ENCODE results near the gene LDLRAD2.

Gene LDLRAD2

DNA sequence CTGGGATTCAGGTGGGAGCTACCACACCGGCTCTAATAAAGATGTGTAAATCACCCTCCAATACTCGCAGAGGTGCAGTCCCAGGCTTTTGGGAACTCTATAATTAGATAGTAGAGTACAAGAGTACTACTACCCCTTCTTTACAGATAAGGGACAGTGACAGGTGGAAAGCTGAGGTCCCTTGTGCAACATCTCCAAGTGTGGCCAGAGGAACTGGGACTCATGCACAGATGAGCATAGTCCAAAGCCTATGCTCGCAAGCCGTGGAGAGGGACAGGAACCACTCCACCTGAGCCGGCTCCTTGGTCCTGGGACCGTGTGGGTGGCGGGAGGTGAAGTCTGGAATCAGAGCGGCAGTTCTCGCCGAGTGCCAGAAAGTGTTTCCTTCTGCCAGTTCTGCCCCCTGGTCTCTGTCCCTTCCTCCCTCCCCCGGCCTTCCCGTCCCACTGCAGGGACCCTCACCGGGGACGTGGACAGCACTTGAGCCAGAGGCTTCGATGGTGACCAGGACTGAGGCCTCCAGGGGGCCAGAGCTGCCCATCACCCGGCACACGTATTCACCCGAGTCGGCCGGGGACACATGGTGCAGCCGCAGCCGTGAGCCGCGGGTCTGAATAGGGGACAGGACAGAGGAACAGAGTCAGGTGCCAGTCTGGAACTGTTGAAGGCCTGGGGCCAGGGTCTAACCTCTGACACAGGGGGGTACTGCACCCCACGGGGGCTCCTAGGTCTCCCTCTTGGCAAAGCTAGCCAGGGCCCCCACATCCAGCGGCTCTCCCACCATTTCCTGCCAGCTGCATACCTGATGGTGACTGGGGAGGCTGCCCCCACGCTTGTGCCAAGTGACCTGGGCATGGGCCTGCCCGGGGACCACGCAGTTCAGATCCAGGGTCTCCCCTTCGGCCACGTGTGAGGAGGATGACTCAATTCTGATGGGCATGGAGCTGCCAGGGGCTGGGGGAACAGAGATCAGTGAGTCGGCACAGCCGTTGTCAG is 33.9 kb downstream of the LDLRAD2 start:
- Histone ChIP-seq H3K36me3 (replicated peaks; ENCODE audit: low read depth, low read length) (no peaks in the 10 kb centered on the region), H3K4me1 (ENCODE audit: low read length) (no peaks in the 10 kb centered on the region), H3K27ac (ENCODE audit: low read length) (no peak overlapping the region), H3K79me2 (ENCODE audit: low read length) (no peaks in the 10 kb centered on the region), H3K4me2 (ENCODE audit: low read length) (no peak overlapping the region), H3K9me3 (ENCODE audit: insufficient read depth, low read length) (no peaks in the 10 kb centered on the region), H3K4me3 (ENCODE audit: low read length) (no peak overlapping the region), H2AFZ (ENCODE audit: low read depth, low read length) (no peak overlapping the region), H3K9ac (ENCODE audit: low read length) (no peak overlapping the region), H3K27me3 (ENCODE audit: low read depth, low read length) (no peaks in the 10 kb centered on the region), H4K20me1 (ENCODE audit: insufficient read depth, low read length) (no peaks in the 10 kb centered on the region)
- no peak for TF ChIP-seq EZH2phosphoT487 (IDR thresholded peaks at IDR 0.05; ENCODE audit: low read depth)
- TF ChIP-seq, protein P1, sequence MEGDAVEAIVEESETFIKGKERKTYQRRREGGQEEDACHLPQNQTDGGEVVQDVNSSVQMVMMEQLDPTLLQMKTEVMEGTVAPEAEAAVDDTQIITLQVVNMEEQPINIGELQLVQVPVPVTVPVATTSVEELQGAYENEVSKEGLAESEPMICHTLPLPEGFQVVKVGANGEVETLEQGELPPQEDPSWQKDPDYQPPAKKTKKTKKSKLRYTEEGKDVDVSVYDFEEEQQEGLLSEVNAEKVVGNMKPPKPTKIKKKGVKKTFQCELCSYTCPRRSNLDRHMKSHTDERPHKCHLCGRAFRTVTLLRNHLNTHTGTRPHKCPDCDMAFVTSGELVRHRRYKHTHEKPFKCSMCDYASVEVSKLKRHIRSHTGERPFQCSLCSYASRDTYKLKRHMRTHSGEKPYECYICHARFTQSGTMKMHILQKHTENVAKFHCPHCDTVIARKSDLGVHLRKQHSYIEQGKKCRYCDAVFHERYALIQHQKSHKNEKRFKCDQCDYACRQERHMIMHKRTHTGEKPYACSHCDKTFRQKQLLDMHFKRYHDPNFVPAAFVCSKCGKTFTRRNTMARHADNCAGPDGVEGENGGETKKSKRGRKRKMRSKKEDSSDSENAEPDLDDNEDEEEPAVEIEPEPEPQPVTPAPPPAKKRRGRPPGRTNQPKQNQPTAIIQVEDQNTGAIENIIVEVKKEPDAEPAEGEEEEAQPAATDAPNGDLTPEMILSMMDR (IDR thresholded peaks at IDR 0.05; ENCODE audit: low read depth, low read length) = no peak

DNA sequence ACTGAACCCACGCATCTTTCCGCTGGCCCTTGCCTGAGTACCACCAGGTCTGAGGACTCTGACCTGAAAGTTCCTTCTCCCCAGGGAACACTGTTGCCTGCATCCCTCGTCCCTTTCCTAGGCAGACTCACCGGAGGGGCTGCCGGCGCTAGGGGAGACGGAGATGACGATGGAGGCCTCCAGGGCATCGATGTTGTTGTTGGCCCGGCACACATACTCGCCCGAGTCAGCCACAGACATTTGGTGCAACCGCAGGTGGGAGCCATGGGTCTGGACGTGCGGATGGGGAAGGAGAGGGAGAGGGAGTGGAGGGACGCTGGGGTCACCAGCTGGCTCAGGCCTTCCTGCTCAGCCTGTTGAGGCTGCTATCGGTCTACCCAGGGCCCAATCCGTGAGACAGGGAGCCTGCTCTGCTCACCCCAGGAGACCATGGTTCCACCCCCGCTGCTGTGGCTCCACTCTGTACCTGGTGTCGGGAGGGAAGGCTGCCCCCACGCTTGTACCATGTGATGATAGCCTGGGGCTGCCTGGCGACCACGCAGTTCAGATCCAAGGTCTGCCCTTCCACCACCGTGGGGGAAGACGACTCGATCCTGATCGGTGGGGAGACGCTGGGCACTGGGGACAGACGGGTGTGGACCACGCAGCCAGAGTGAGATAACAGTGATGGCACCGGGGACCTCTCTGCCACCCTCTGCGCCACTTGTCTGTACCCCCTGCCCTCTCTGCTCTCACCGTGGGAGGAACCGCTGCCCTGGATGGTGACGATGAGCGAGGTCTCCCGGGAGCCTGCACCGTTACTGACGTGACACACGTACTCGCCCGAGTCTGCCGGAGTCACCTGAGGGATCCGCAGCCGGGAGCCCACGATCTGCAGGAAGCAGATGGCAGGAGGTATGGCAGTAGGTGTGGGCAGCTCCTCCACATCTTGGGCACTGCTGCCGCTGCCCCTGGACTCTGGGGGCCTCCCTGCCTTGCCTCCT is 35.4 kb downstream of the LDLRAD2 start:
- no peaks in the 10 kb centered on the region for H3K27me3 ChIP-seq (ENCODE audit: low read depth, low read length)
- no peak for TF ChIP-seq EZH2phosphoT487 (IDR thresholded peaks at IDR 0.05; ENCODE audit: low read depth)
- TF ChIP-seq, protein P1 (IDR thresholded peaks at IDR 0.05; ENCODE audit: low read depth, low read length) = no peak
- H3K36me3 ChIP-seq (replicated peaks; ENCODE audit: low read depth, low read length) = no peaks in the 10 kb centered on the region
- H3K79me2 ChIP-seq (ENCODE audit: low read length) = peaks cover 5% of the 10 kb centered on the region; the same call in 1 of the 2 replicates
- no peak overlapping the region for H2AFZ ChIP-seq (ENCODE audit: low read depth, low read length)
- no peak overlapping the region for H3K4me3 ChIP-seq (ENCODE audit: low read length)
- H3K9me3 ChIP-seq (ENCODE audit: insufficient read depth, low read length) = no peaks in the 10 kb centered on the region
- H3K27ac ChIP-seq (ENCODE audit: low read length) = no peak overlapping the region
- no peaks in the 10 kb centered on the region for H4K20me1 ChIP-seq (ENCODE audit: insufficient read depth, low read length)
- no peak overlapping the region for H3K4me2 ChIP-seq (ENCODE audit: low read length)
- H3K9ac ChIP-seq (ENCODE audit: low read length) = no peak overlapping the region
- peaks cover 9% of the 10 kb centered on the region for H3K4me1 ChIP-seq (ENCODE audit: low read length)

DNA sequence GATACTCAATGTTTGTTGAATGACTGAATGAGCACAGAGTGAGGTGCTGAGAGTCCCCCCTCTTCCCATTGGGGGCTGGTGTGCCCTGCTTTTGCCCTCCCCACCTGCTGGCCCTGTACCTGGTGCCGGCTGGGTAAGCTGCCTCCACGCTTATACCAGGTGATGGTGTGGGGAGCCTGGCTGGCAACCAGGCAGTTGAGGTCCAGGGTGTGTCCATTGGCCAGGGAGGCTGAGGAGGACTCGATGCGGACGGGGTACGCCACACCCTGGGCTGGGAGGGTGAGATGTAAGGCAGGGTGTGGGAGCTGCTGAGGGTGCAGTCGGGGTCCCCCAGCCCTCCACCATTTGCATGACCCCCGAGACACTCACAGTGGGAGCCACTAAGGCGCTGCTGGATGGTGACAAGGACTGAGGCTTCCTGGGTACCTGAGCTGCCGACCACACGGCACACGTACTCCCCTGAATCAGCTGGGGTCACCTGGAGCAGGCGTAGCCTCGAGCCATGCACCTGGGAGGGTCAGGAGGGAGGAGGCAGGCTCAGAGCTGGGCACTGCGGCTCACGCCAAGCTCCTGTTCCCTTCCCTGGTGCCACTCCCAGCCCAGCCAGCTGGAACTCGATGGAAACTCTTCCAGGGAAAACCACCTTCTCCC is 36.6 kb downstream of the LDLRAD2 start:
- Histone ChIP-seq H2AFZ (ENCODE audit: low read depth, low read length) (no peak overlapping the region), H3K4me2 (ENCODE audit: low read length) (no peak overlapping the region), H4K20me1 (ENCODE audit: insufficient read depth, low read length) (no peaks in the 10 kb centered on the region), H3K9me3 (ENCODE audit: insufficient read depth, low read length) (no peaks in the 10 kb centered on the region), H3K36me3 (replicated peaks; ENCODE audit: low read depth, low read length) (no peaks in the 10 kb centered on the region), H3K4me1 (ENCODE audit: low read length) (peaks cover 15% of the 10 kb centered on the region), H3K27ac (ENCODE audit: low read length) (no peak overlapping the region), H3K79me2 (ENCODE audit: low read length) (peaks cover 5% of the 10 kb centered on the region; the same call in 1 of the 2 replicates), H3K27me3 (ENCODE audit: low read depth, low read length) (no peaks in the 10 kb centered on the region), H3K4me3 (ENCODE audit: low read length) (no peak overlapping the region), H3K9ac (ENCODE audit: low read length) (no peak overlapping the region)
- TF ChIP-seq EZH2phosphoT487 (IDR thresholded peaks at IDR 0.05; ENCODE audit: low read depth) = no peak
- TF ChIP-seq, protein P1 (IDR thresholded peaks at IDR 0.05; ENCODE audit: low read depth, low read length) = no peak

All from OCI-LY3 (cell line).